Upper lobe of left lung (tissue), 4 donors: ENCODE measurements around the gene ARHGAP21.

Source experiments
- CTCF ChIP-seq, 6 experiments: fragments of 450-650 bp in 4 of 6; fragments of 200-600 bp in 2 of 6; sonication (generic) in 2 of 6; IDR thresholded peaks; one replicate each; pipeline ENCODE4 v1.5.1; 2016 to 2019; ENCODE audit warnings: antibody characterized with exemption in 6 of 6
- EP300 ChIP-seq, 4 donors: sonication (generic); formaldehyde crosslinking; IDR thresholded peaks; one replicate each; pipeline ENCODE4 v1.5.1; 2017; ENCODE audit warnings: antibody characterized with exemption in 4 of 4, control low read depth in 2 of 4
- POLR2A ChIP-seq, 4 donors: fragments of 450-650 bp; IDR thresholded peaks; one replicate each; pipeline ENCODE4 v1.5.1; 2016 to 2017; ENCODE audit warnings: antibody characterized with exemption in 4 of 4, mild to moderate bottlenecking in 2 of 4
- POLR2AphosphoS5 ChIP-seq, 2 donors: sonication (generic); formaldehyde crosslinking; IDR thresholded peaks; one replicate each; pipeline ENCODE4 v1.5.1; 2017; ENCODE audit warnings: antibody characterized with exemption in 2 of 2

DNA sequence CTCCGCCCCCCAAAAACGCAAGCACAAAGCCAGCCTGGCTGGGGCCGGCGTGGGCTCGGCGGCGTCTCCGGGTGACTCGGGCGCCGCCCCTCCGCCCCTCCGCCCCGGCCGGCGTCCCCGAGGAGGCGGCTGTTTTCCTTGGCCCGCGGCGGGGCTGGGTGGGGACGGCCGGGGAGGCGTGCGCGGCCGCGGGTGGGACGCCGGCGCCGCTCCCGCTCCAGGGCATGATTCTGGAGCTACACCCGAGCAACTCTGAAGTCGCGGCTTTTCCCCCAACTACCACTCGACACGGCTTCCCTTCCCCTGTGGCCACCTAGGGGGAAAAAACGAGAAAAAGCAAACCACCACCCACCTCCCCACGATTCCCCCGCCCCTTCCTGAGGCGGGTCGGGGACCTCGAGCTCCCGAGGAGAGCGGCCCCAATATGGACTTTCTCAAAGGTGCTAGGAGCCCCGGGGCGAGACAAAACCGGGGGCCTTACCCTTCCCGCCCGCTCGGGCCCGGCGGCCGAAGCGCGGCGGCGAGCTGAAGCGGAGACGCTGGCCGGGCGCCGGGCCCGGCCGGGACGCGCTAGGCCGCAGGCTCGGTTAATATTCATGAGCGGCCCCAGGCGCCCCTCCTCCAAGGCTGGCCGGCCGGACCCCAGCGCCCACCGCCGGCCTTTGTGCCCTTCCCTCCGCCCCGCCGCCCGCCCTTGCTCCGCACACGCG, 856 bp downstream of the ARHGAP21 start:
- TF ChIP-seq POLR2A (IDR thresholded peaks at IDR 0.05) (peak in 3 of 4 donors; percentile 20 to 62 (median 34)), CTCF (IDR thresholded peaks at IDR 0.05) (peak in 1 of 6 experiments; percentile 10), POLR2AphosphoS5 (IDR thresholded peaks at IDR 0.05) (no peak), EP300 (IDR thresholded peaks at IDR 0.05) (no peak)
